ENCODE measurements around the gene MRPL27.
A peak's percentile ranks its signal among the peaks of the same experiment; 100 is the strongest.

Gene MRPL27

GRCh38 chr17:50382931-50383330 is 9.9 kb upstream of the MRPL27 start:
- no peak for DNase-seq

- DNase-seq, result no peak
Measured at GRCh38 chr17:50381920-50382319, 8.9 kb upstream of the MRPL27 start.

GRCh38 chr17:50381260-50381815 is 8.4 kb upstream of the MRPL27 start:
- no peak for DNase-seq

GRCh38 chr17:50380369-50381259 is 7.6 kb upstream of the MRPL27 start:
- no peak for DNase-seq

GRCh38 chr17:50379351-50380132 is 6.6 kb upstream of the MRPL27 start:
- DNase-seq, result no peak

GRCh38 chr17:50375858-50376538 is 3.0 kb upstream of the MRPL27 start:
- no peak for DNase-seq

GRCh38 chr17:50373705-50374104 is 721 bp upstream of the MRPL27 start:
- DNase-seq, result no peak

GRCh38 chr17:50372222-50372757 is 694 bp downstream of the MRPL27 start:
- DNase-seq, result no peak

- no peak for DNase-seq
Measured at GRCh38 chr17:50371526-50371925, 1.5 kb downstream of the MRPL27 start.

GRCh38 chr17:50370052-50370451 is 2.9 kb downstream of the MRPL27 start:
- no peak for DNase-seq

- no peak for DNase-seq
Measured at GRCh38 chr17:50367401-50367800, 5.6 kb downstream of the MRPL27 start.

- no peak for DNase-seq
Measured at GRCh38 chr17:50365649-50366393, 7.2 kb downstream of the MRPL27 start.

GRCh38 chr17:50365165-50365564 is 7.8 kb downstream of the MRPL27 start:
- no peak for DNase-seq

GRCh38 chr17:50364715-50365114 is 8.3 kb downstream of the MRPL27 start:
- peak; percentile 12 for DNase-seq

- no peak for DNase-seq
Measured at GRCh38 chr17:50364061-50364458, 8.9 kb downstream of the MRPL27 start.

- DNase-seq, result no peak
Measured at GRCh38 chr17:50363217-50364060, 9.5 kb downstream of the MRPL27 start.

- DNase-seq, result no peak
Measured at GRCh38 chr17:50362661-50363060, 10.3 kb downstream of the MRPL27 start.

- DNase-seq, result peak; percentile 26
Measured at GRCh38 chr17:50361561-50362480, 11.2 kb downstream of the MRPL27 start.

GRCh38 chr17:50360486-50361115 is 12.4 kb downstream of the MRPL27 start:
- DNase-seq, result no peak
